Peyer's patch (tissue), 4 donors: ENCODE data around the gene UPF3B. TPM values are rescaled to one million over a fixed set of nuclear protein-coding genes. Genes with fewer than 3 reads are reported as not detected.
A peak's percentile ranks its signal among the peaks of the same experiment; 100 is the strongest.

Experiments used
- DNase-seq, 3 donors: peaks; one replicate each; pipeline ENCODE4 v3.0.0-alpha.2; 2017 to 2019
- H3K27ac ChIP-seq, 4 donors: fragments of 200-600 bp; sonication (generic); one replicate each; pipeline ENCODE4 v1.5.1; 2016 to 2019
- H3K27me3 ChIP-seq, 2 donors: fragments of 200-600 bp; sonication (generic); one replicate each; pipeline ENCODE4 v1.5.1; 2019
- H3K36me3 ChIP-seq, 3 donors: fragments of 200-600 bp; sonication (generic); one replicate each; pipeline ENCODE4 v1.5.1; 2016 to 2019
- H3K4me1 ChIP-seq, 4 donors: fragments of 200-600 bp; sonication (generic); one replicate each; pipeline ENCODE4 v1.5.1; 2016 to 2019
- H3K4me3 ChIP-seq, 4 donors: fragments of 200-600 bp; sonication (generic); 1 replicate in 3 of 4; 2 replicates in 1 of 4; pipeline ENCODE4 v1.5.1; 2016 to 2019; ENCODE audit warnings: mild to moderate bottlenecking in 1 of 4
- H3K9me3 ChIP-seq, 4 donors: fragments of 200-600 bp; sonication (generic); one replicate each; pipeline ENCODE4 v1.5.1; 2016 to 2019; ENCODE audit warnings: mild to moderate bottlenecking in 1 of 4
- CTCF ChIP-seq, 6 experiments: fragments of 450-650 bp in 4 of 6; fragments of 200-600 bp in 2 of 6; sonication (generic) in 1 of 6; IDR thresholded peaks; one replicate each; pipeline ENCODE4 v1.5.1; 2017 to 2019; ENCODE audit warnings: antibody characterized with exemption in 6 of 6, mild to moderate bottlenecking in 3 of 6, moderate library complexity in 1 of 6
- POLR2A ChIP-seq, 2 donors: fragments of 450-650 bp; IDR thresholded peaks; one replicate each; pipeline ENCODE4 v1.5.1; 2017; ENCODE audit warnings: antibody characterized with exemption in 2 of 2, mild to moderate bottlenecking in 2 of 2, moderate library complexity in 2 of 2
- total RNA-seq, 4 donors: library from RNA; depleted of rRNA; stranded (reverse); fragments of >200 nt; gene quantifications; one replicate each; pipeline ENCODE4 v1.1.0, GENCODE V29; 2016

Gene UPF3B
- total RNA-seq, 4 donors from 2014 or later: 5.3 to 28.9 (median 8.8) TPM

GRCh38 chrX:119887721-119888425 is 35.1 kb upstream of the UPF3B start:
- Histone ChIP-seq H3K4me3 (peak overlapping the region; percentile 9 to 38 (median 24)), H3K4me1 (no peaks in the 10 kb centered on the region), H3K36me3 (no peaks in the 10 kb centered on the region)

GRCh38 chrX:119885554-119886428 is 33.0 kb upstream of the UPF3B start:
- DNase-seq: peak in 1 of 3 donors; percentile 43
- peak overlapping the region in 3 of 4 donors; percentile 7 to 44 (median 38) for H3K4me3 ChIP-seq
- no peaks in the 10 kb centered on the region for H3K9me3 ChIP-seq
- no peaks in the 10 kb centered on the region for H3K36me3 ChIP-seq
- TF ChIP-seq CTCF (IDR thresholded peaks at IDR 0.05) (no peak), POLR2A (IDR thresholded peaks at IDR 0.05) (no peak)
- no peaks in the 10 kb centered on the region for H3K27me3 ChIP-seq
- no peaks in the 10 kb centered on the region for H3K4me1 ChIP-seq
- peak overlapping the region in 3 of 4 donors; percentile 12 to 61 (median 51) for H3K27ac ChIP-seq

More at GRCh38 chrX:119887721-119888425, 35.1 kb upstream of the UPF3B start:
- TF ChIP-seq POLR2A (IDR thresholded peaks at IDR 0.05) (no peak), CTCF (IDR thresholded peaks at IDR 0.05) (peak in 4 of 6 experiments; percentile 50 to 64 (median 56))
- no peaks in the 10 kb centered on the region for H3K27me3 ChIP-seq
- no peaks in the 10 kb centered on the region for H3K9me3 ChIP-seq
- peak; percentile 43 to 81 (median 81) for DNase-seq
- H3K27ac ChIP-seq: no peak overlapping the region

- H3K27me3 ChIP-seq: no peaks in the 10 kb centered on the region
- no peak overlapping the region for H3K4me3 ChIP-seq
- no peaks in the 10 kb centered on the region for H3K9me3 ChIP-seq
- TF ChIP-seq POLR2A (IDR thresholded peaks at IDR 0.05) (no peak), CTCF (IDR thresholded peaks at IDR 0.05) (peak in 4 of 6 experiments; percentile 46 to 64 (median 60))
- DNase-seq: peak in 1 of 3 donors; percentile 49
- H3K36me3 ChIP-seq: peaks cover 0 to 9% (median 0%) of the 10 kb centered on the region in 3 donors
- no peak overlapping the region for H3K27ac ChIP-seq
- H3K4me1 ChIP-seq: no peaks in the 10 kb centered on the region
These were observed 28.0 kb upstream of the UPF3B start for GRCh38 chrX:119880552-119881437.

- Histone ChIP-seq H3K36me3 (peaks cover 0 to 9% (median 0%) of the 10 kb centered on the region in 3 donors), H3K4me3 (no peak overlapping the region), H3K27ac (no peak overlapping the region), H3K27me3 (no peaks in the 10 kb centered on the region), H3K9me3 (no peaks in the 10 kb centered on the region), H3K4me1 (no peaks in the 10 kb centered on the region)
- DNase-seq: peak in 2 of 3 donors; percentile 47 to 56
- TF ChIP-seq CTCF (IDR thresholded peaks at IDR 0.05): no peak
- no peak for TF ChIP-seq POLR2A (IDR thresholded peaks at IDR 0.05)
These were observed 27.3 kb upstream of the UPF3B start for GRCh38 chrX:119880076-119880475.

- Histone ChIP-seq H3K4me3 (no peak overlapping the region), H3K27ac (no peak overlapping the region), H3K9me3 (no peaks in the 10 kb centered on the region), H3K36me3 (peaks cover 0 to 9% (median 0%) of the 10 kb centered on the region in 3 donors), H3K27me3 (no peaks in the 10 kb centered on the region), H3K4me1 (no peaks in the 10 kb centered on the region)
- DNase-seq: no peak
- no peak for TF ChIP-seq POLR2A (IDR thresholded peaks at IDR 0.05)
- TF ChIP-seq CTCF (IDR thresholded peaks at IDR 0.05): no peak
These were observed 26.0 kb upstream of the UPF3B start for GRCh38 chrX:119878740-119879139.
